ENCODE measurements around the gene SHROOM3.
"Not testable (repeated sequence)": the region's sequence is repeated elsewhere in the genome, so short reads cannot be mapped to it uniquely, and the experiment has no call there.

Gene SHROOM3

GRCh38 chr4:76597423-76597979 lies 162.5 kb downstream of the SHROOM3 start:
- DNase-seq = no peak

GRCh38 chr4:76600447-76600846 lies 165.4 kb downstream of the SHROOM3 start:
- DNase-seq = no peak

- no peak for DNase-seq
Measured at GRCh38 chr4:76601791-76602190, 166.8 kb downstream of the SHROOM3 start.

- DNase-seq = no peak
Measured at GRCh38 chr4:76605099-76605563, 170.1 kb downstream of the SHROOM3 start.

- no peak for DNase-seq
Measured at GRCh38 chr4:76606645-76607265, 171.7 kb downstream of the SHROOM3 start.

GRCh38 chr4:76607266-76607799 lies 172.3 kb downstream of the SHROOM3 start:
- no peak for DNase-seq

GRCh38 chr4:76607846-76608245 lies 172.8 kb downstream of the SHROOM3 start:
- DNase-seq = no peak

GRCh38 chr4:76608549-76608948 lies 173.5 kb downstream of the SHROOM3 start:
- not testable (repeated sequence) for DNase-seq

- DNase-seq = no peak
Measured at GRCh38 chr4:76610751-76611547, 175.9 kb downstream of the SHROOM3 start.

GRCh38 chr4:76611616-76612207 lies 176.7 kb downstream of the SHROOM3 start:
- DNase-seq = no peak

GRCh38 chr4:76614589-76614988 lies 179.6 kb downstream of the SHROOM3 start:
- no peak for DNase-seq

- DNase-seq = no peak
Measured at GRCh38 chr4:76615999-76616398, 181.0 kb downstream of the SHROOM3 start.

- DNase-seq = no peak
Measured at GRCh38 chr4:76616526-76616925, 181.5 kb downstream of the SHROOM3 start.

GRCh38 chr4:76620723-76621468 lies 185.9 kb downstream of the SHROOM3 start:
- no peak for DNase-seq

- DNase-seq = no peak
Measured at GRCh38 chr4:76622126-76622525, 187.1 kb downstream of the SHROOM3 start.

- no peak for DNase-seq
Measured at GRCh38 chr4:76622717-76623116, 187.7 kb downstream of the SHROOM3 start.

GRCh38 chr4:76623217-76624045 lies 188.4 kb downstream of the SHROOM3 start:
- no peak for DNase-seq

- DNase-seq = no peak
Measured at GRCh38 chr4:76624241-76624681, 189.2 kb downstream of the SHROOM3 start.

GRCh38 chr4:76624931-76625715 lies 190.1 kb downstream of the SHROOM3 start:
- no peak for DNase-seq

- no peak for DNase-seq
Measured at GRCh38 chr4:76626686-76627465, 191.8 kb downstream of the SHROOM3 start.

All from activated naive CD4-positive, alpha-beta T cell treated with anti-CD3 and anti-CD28 coated beads, Interleukin-2, amount 50 U/mL, for 16 hours (primary cell).